T-helper 2 cell treated with Interferon-gamma antibody and Interleukin-4, amounts not matched to agents 100 ng/mL and 5 ng/mL, for 36 hours (primary cell): ENCODE measurements around the gene SPTBN1. TPM values are rescaled to one million over a fixed set of nuclear protein-coding genes. Genes with fewer than 3 reads are reported as not detected.
"Not testable (repeated sequence)": the region's sequence is repeated elsewhere in the genome, so short reads cannot be mapped to it uniquely, and the experiment has no call there.

Experiments
- intact Hi-C: fragments of 100-400 bp; cut with micrococcal nuclease; formaldehyde crosslinking; loops from one replicate; pipeline ENCODE4 v1.15.1; 2023
- total RNA-seq: library from RNA; stranded (reverse); gene quantifications from 2 replicates; pipeline ENCODE4 v1.2.3, GENCODE V29; 2022

The SPTBN1 gene
- total RNA-seq, 1 donor from 2014 or later = 172 TPM

- intact Hi-C loops = no loop called here
These were observed 14.3 kb downstream of the SPTBN1 start for GRCh38 chr2:54470266-54470938.

DNA sequence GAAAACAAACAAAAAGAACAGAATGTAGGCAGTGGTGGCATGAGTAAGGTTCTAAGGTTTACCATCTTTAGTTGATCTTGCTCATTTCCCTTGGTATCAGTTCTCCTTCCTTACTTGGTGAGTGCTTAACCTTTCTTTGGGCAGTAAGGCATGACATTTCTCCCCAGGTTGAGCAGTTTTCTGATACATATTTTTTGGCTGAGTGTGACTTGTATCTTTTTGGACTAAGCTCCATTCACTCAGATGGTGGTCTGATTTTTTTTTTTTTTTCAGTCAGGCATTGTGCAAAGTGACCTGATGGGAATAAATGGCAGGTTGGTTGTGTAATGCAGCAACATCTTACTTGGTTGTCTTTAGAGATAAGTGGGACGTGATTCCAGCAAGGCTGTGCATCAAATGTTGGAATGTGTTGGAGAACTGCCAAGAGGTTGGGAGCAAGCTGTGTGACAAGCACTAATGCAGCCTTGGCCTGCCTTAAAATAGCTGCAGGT lies 15.1 kb downstream of the SPTBN1 start:
- intact Hi-C loops = no loop called here

- intact Hi-C loops = no loop called here
These were observed 17.7 kb downstream of the SPTBN1 start for GRCh38 chr2:54473851-54474250.

GRCh38 chr2:54475285-54475684 lies 19.2 kb downstream of the SPTBN1 start:
- intact Hi-C loops = no loop called here

DNA sequence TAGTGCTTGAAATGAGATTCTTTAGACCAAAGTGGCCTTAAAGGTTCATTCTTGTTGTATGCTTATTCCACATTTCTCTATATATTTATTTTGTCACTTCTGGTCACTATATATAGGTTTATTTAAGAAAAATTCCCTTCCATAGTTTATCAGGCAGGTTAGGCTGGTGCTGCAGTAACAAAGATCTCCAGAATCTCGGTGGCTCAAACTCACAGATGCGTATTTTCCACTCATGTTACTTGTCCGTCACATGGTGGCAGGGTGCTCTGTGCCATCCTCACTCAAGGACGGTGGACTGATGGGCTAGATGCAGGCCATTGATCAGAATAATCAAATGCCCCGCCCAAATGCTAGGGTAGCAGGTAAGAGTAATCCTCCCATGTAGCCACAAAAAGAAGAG lies 19.8 kb downstream of the SPTBN1 start:
- intact Hi-C loops = no loop called here

DNA sequence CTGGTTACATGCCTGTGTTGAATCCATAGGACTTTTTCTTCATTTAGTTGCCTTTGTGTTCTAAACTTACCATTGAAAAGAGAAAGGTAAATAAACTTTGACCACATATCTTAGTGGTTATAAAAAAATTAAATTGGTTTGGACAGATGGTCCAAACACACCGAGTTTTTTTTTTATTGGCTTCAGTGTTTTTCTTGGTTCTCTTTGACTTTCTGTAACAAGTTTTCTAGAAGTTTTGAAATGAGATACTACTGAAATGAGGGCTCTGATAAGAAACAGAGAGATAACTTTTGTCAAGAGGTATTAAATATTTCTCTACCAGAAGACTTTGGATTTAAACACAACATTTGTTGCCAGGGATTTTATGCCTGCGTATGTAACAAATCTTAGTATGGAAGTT lies 20.7 kb downstream of the SPTBN1 start:
- intact Hi-C loops = no loop called here

- intact Hi-C loops = no loop called here
These were observed 21.8 kb downstream of the SPTBN1 start for GRCh38 chr2:54477896-54478295.

DNA sequence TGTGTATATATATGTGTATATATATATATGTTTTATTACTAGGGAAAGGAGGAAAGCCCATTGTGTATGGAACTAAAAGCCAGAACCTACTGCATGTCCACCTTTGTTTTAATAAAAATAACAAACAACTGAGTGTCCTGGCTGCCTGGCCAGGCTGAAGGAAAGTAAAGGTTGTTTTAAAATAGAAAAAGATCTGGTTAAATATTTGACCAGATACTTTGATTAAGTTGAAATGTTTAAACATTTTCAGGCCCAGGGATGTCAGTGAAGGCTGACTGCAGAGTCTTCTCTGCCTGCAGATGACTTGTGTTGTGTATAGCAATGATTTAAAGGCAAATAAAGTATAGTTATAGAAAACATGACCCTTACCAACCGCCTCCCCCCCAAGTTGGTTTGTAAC lies 22.8 kb downstream of the SPTBN1 start:
- intact Hi-C loops = no loop called here

DNA sequence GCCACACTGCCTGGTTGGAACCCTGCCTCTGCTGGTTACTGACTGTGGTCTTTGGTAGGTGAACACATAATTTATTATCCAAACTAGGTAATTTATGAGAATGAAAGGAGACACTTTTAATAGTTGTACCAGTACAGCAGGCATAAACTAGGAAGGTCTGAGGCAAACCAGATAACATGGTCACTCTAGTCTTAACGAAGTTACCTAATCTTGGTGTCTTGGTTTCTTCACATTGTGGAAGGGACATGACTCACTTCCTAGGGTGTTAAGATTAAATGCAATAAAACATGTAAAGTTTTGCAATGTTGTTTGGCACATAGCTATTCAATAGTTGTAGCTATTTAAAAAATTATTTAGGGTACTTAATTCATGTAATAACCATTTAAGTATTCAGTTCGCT lies 23.3 kb downstream of the SPTBN1 start:
- intact Hi-C loops = no loop called here

DNA sequence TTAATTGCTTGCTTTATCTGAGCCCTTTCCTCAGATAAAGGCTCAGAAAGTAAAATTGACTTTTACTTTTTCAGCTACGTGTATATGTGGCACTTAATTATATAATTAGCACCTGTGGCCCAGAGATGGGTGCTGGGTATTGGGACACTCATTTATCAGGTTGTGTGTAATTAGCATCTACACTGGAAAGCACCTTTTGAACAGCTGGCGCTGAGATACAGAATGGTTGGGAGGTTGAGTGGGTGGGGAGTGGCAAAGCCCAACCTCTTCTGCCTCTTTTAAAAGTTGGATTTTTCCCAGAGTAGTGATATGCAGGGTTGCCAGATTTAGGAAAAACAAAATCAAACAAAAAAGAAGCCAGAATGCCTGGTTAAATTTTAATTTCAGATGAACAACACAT lies 23.9 kb downstream of the SPTBN1 start:
- intact Hi-C loops = no loop called here

DNA sequence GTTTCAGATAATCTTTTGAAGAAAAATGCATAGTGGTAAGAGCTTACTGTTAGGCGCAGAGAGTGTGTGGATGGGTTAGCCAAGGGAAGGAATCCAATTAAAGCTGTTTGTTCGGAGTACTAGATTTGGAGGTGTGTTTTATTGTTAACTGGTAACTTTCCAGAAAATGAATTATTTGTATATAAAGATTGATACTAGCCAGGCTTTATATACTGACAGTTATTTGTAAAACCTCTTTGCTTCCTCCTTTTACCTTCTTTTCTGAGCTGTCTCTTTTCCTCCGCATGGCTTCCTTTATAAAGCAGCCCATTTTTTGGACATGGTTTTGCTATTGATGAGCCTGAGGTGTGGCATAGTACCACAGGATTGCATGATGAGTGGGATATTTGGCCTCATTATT lies 25.6 kb downstream of the SPTBN1 start:
- intact Hi-C loops = no loop called here

GRCh38 chr2:54482715-54483114 lies 26.6 kb downstream of the SPTBN1 start:
- intact Hi-C loops = no loop called here

GRCh38 chr2:54483426-54483825 lies 27.3 kb downstream of the SPTBN1 start:
- intact Hi-C loops = no loop called here

- intact Hi-C loops = not testable (repeated sequence)
These were observed 29.6 kb downstream of the SPTBN1 start for GRCh38 chr2:54485756-54486155.

DNA sequence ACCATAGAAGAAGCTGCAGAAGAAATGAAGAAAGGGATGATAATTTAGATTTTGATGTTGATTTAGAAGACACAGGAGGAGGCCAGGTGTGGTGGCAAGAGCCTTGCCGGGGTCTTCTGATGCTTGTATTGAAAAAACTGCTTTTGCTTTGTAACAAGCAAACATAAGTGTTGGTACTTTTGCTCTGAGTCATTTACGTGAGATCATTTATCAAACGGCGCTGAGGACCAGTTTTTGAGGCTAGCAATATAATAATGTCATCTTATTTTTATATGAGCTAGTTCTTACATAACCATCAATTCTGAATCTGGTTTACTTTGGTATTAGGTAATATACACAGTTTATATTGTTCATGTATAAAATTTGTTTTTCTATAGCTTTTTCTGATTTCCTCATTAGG lies 30.6 kb downstream of the SPTBN1 start:
- intact Hi-C loops = no loop called here

DNA sequence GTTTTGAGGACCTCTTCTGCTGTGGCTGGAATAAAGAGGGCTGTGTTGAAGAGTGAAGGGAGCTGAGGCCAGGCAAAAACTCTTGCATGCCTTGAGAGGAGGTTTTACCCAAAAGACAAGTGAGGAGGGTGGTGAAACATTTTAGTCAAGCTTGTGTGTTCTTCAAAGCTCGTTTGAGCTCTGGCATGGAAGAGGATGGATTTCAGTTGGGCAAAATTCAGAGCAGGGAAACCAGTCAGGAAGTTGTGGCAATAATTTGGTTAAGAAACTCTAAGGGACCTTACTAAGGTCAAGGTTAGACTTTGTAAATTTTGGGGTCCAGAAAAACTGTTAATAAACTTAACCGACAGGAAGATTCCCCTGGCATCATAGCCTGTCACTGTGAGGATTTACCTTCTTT lies 34.7 kb downstream of the SPTBN1 start:
- intact Hi-C loops = no loop called here

GRCh38 chr2:54492335-54492734 lies 36.2 kb downstream of the SPTBN1 start:
- intact Hi-C loops = no loop called here

DNA sequence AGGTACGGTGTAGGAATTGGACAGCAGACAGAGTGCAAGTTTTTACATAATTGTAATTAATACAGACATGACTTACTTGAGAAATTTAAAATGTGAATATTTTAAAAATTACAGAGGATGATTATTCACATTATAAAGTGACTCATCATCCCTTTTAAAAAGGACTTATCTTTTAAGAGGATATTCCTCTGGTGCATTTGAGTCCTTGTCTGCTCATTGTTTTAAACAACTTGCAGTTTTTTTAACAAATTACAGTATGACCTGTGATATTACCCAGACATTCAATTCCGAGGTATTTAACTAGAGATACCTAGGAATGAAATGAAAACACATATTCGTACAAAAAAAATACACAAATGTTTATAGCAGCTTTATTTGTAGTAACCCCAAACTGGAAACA lies 38.0 kb downstream of the SPTBN1 start:
- intact Hi-C loops = no loop called here

GRCh38 chr2:54496920-54497319 lies 40.8 kb downstream of the SPTBN1 start:
- intact Hi-C loops = no loop called here

GRCh38 chr2:54497763-54498680 lies 41.9 kb downstream of the SPTBN1 start:
- intact Hi-C loops = no loop called here

GRCh38 chr2:54499661-54500060 lies 43.5 kb downstream of the SPTBN1 start:
- intact Hi-C loops = no loop called here

DNA sequence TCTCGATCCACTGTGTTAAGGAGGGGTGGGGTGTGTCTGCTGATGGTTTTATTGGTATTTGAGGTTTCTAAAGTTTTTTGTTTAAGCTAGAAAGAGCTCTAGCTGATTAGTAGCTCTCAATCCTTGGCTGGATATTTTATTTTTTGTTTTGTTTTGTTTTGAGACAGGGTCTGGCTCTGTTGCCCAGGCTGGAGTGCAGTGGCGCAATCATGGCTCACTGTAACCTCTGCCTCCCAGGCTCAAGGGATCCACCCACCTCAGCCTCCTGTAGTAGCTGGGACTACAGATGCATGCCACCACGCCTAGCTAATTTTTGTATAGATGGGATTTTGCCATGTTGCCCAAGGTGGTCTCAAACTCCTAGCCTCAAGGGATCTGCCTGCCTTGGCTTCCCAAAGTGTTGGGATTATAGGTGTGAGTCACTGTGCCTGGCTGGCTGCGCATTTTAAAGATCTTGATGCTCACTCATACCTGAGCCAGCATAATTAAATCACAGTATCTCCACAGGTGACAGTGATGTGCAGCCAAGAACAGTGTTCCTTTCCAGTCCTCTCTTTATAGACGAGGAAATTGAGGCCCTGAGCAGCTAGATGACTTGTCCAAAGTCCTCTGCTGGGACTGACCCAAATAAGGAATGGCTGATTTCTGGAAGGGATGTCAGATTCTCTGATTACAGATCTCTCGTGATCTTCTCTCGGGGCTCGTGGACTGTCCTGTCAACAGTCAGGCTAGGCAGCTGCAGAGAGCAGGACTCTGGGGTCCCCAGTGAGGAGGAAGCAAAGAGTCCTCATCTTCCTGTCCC lies 44.5 kb downstream of the SPTBN1 start:
- intact Hi-C loops = no loop called here
